Measurements from ENCODE around the gene CLCN6. TPM values are rescaled to one million over a fixed set of nuclear protein-coding genes. Genes with fewer than 3 reads are reported as not detected.

The CLCN6 gene
- total RNA-seq, 1 donor: 18.6 TPM

DNA sequence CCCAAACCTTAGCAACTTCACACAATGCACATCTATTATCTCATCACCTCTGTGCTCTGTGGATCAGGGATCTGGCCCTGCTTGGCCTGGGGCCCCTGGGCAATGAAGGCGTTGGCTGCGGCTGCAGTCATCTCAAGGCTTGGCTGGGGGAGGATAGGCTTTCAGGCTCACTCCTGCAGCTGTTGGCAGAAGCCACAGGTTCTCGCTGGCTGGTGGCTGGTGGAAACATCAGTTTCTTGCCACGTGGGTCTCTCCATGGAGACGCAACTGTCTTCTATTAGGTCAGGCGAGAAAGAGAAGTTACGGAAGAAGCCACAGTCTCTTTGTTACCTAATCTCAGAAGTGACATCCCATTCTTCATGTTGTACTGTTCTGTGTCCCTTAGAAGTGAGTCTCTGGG, 45.2 kb downstream of the CLCN6 start:
- DNase-seq (ENCODE audit: low read depth): no peak
- no peak overlapping the region for H3K4me3 ChIP-seq (ENCODE audit: low read depth, low read length)
- TF ChIP-seq, protein P1, sequence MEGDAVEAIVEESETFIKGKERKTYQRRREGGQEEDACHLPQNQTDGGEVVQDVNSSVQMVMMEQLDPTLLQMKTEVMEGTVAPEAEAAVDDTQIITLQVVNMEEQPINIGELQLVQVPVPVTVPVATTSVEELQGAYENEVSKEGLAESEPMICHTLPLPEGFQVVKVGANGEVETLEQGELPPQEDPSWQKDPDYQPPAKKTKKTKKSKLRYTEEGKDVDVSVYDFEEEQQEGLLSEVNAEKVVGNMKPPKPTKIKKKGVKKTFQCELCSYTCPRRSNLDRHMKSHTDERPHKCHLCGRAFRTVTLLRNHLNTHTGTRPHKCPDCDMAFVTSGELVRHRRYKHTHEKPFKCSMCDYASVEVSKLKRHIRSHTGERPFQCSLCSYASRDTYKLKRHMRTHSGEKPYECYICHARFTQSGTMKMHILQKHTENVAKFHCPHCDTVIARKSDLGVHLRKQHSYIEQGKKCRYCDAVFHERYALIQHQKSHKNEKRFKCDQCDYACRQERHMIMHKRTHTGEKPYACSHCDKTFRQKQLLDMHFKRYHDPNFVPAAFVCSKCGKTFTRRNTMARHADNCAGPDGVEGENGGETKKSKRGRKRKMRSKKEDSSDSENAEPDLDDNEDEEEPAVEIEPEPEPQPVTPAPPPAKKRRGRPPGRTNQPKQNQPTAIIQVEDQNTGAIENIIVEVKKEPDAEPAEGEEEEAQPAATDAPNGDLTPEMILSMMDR (IDR thresholded peaks at IDR 0.05; ENCODE audit: insufficient read depth, low read depth, low read length): no peak

- TF ChIP-seq, protein P1 (IDR thresholded peaks at IDR 0.05; ENCODE audit: insufficient read depth, low read depth, low read length): no peak
- no peak for DNase-seq (ENCODE audit: low read depth)
- H3K4me3 ChIP-seq (ENCODE audit: low read depth, low read length): no peak overlapping the region
Observed at GRCh38 chr1:11854519-11854918, 48.5 kb downstream of the CLCN6 start.

- TF ChIP-seq, protein P1 (IDR thresholded peaks at IDR 0.05; ENCODE audit: insufficient read depth, low read depth, low read length): no peak
- no peak for DNase-seq (ENCODE audit: low read depth)
- no peak overlapping the region for H3K4me3 ChIP-seq (ENCODE audit: low read depth, low read length)
Observed at GRCh38 chr1:11855430-11855829, 49.4 kb downstream of the CLCN6 start.

GRCh38 chr1:11856698-11857097, 50.7 kb downstream of the CLCN6 start:
- DNase-seq (ENCODE audit: low read depth): no peak
- TF ChIP-seq, protein P1 (IDR thresholded peaks at IDR 0.05; ENCODE audit: insufficient read depth, low read depth, low read length): no peak
- no peak overlapping the region for H3K4me3 ChIP-seq (ENCODE audit: low read depth, low read length)

DNA sequence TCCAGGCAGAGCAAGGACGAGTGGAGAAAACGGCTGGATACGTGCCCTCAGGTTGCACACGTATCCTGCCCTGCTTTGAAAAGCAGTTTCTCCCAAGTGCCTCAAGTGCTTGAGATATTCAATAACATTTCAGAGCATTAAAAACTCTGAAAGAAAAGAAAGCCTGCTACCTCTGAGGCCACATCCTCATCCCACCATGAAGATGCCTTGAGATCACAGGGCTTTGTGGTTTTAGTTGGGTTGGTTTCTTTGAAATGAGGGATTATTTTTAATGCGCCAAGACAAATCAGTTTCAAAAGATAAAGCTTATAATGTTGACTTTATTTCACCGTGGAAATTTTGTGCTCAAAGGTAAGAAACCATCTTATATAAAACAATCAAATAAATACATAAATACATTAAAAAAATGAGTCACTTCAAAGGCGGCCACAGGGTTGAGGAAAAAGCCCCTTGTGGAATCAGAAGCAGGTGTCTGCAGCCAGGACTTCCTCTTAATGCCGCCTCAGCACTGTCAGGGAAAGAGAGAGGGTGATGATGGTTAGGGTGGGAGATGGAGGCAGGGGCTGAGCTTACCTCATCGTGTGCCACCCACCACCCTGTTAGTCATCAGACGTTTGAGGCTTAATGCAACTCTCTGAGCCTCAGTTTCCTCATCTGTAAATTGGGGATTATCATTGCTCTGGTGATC, 51.3 kb downstream of the CLCN6 start:
- TF ChIP-seq, protein P1 (IDR thresholded peaks at IDR 0.05; ENCODE audit: insufficient read depth, low read depth, low read length): no peak
- H3K4me3 ChIP-seq (ENCODE audit: low read depth, low read length): no peak overlapping the region
- no peak for DNase-seq (ENCODE audit: low read depth)

- no peak for DNase-seq (ENCODE audit: low read depth)
- TF ChIP-seq, protein P1 (IDR thresholded peaks at IDR 0.05; ENCODE audit: insufficient read depth, low read depth, low read length): no peak
Observed at GRCh38 chr1:11858158-11858557, 52.2 kb downstream of the CLCN6 start.

DNA sequence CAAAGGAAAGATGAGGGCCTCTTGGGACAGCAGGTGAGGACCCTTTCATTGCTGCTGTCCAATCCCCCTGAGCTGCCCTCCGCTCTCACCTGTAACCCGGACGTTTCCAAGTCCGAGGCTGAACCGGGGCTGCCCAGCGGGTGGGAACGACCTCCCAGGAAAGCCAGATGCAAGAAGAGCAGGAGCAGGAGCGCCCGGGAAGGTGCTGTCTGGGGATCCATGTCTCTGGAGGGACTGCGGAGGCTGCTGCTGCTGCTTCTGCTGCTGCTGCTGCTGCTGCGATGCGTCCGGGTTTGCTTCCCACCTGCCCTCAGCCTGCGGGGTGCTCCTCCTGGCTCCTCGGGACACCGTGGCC, 52.6 kb downstream of the CLCN6 start, which contains the start of gene NPPB:
TSS of gene NPPB (minus strand) at position 333 of the 355 bp plus-strand sequence. CDS start at position 221, 112 bp downstream.
- TF ChIP-seq, protein P1 (IDR thresholded peaks at IDR 0.05; ENCODE audit: insufficient read depth, low read depth, low read length): no peak
- H3K4me3 ChIP-seq (ENCODE audit: low read depth, low read length): no peak within 1 kb of the TSS
- no peak for DNase-seq (ENCODE audit: low read depth)

More at GRCh38 chr1:11858158-11858557, 52.2 kb downstream of the CLCN6 start:
- no peak overlapping the region for H3K4me3 ChIP-seq (ENCODE audit: low read depth, low read length)

All from fibroblast of villous mesenchyme (primary cell).